Thoracic aorta (tissue), 2 donors: Measurements from ENCODE around the gene TBX4. TPM values are rescaled to one million over a fixed set of nuclear protein-coding genes. Genes with fewer than 3 reads are reported as not detected.

Experiments
- ATAC-seq: fragments of 150-250 bp; one replicate; pipeline ENCODE4 v1.8.0; 2017; ENCODE audit warnings: low read depth; ENCODE audit not compliant: insufficient number of reproducible peaks, low FRiP score
- DNase-seq: peaks from one replicate; pipeline ENCODE4 v3.0.0-alpha.2; 2020; ENCODE audit warnings: low spot score
- H3K27ac ChIP-seq, 2 donors: fragments of 200-600 bp; sonication (generic); 1 replicate in 1 of 2; 2 replicates in 1 of 2; pipeline ENCODE4 v1.5.1; 2016; ENCODE audit warnings: mild to moderate bottlenecking in 2 of 2, moderate library complexity in 2 of 2
- H3K27me3 ChIP-seq: fragments of 200-600 bp; sonication (generic); replicated peaks from 2 replicates; pipeline ENCODE4 v1.6.0; 2016; ENCODE audit warnings: mild to moderate bottlenecking; ENCODE audit not compliant: insufficient read depth
- H3K36me3 ChIP-seq: fragments of 200-600 bp; sonication (generic); one replicate; pipeline ENCODE4 v1.5.1; 2016
- H3K4me1 ChIP-seq, 2 donors: fragments of 200-600 bp; sonication (generic); 1 replicate in 1 of 2; 2 replicates in 1 of 2; pipeline versions ENCODE4 v1.5.1 to v1.6.0; 2016; ENCODE audit warnings: low read depth in 2 of 2, mild to moderate bottlenecking in 1 of 2; ENCODE audit not compliant: control insufficient read depth in 1 of 2
- H3K4me3 ChIP-seq: fragments of 200-600 bp; sonication (generic); 2 replicates; pipeline ENCODE4 v1.5.1; 2016; ENCODE audit warnings: mild to moderate bottlenecking
- H3K9me3 ChIP-seq: fragments of 200-600 bp; sonication (generic); 2 replicates; pipeline ENCODE4 v1.5.1; 2016
- CTCF ChIP-seq: fragments of 200-600 bp; sonication (generic); IDR thresholded peaks from one replicate; pipeline ENCODE4 v1.5.1; 2019; ENCODE audit warnings: antibody characterized with exemption
- total RNA-seq, 2 donors: library from RNA; depleted of rRNA; stranded (reverse); fragments of >200 nt; gene quantifications; one replicate each; pipeline versions ENCODE4 v1.1.0 to v1.2.3, GENCODE V29; 2016

TBX4 gene
- total RNA-seq, 2 donors from 2014 or later = not detected

DNA sequence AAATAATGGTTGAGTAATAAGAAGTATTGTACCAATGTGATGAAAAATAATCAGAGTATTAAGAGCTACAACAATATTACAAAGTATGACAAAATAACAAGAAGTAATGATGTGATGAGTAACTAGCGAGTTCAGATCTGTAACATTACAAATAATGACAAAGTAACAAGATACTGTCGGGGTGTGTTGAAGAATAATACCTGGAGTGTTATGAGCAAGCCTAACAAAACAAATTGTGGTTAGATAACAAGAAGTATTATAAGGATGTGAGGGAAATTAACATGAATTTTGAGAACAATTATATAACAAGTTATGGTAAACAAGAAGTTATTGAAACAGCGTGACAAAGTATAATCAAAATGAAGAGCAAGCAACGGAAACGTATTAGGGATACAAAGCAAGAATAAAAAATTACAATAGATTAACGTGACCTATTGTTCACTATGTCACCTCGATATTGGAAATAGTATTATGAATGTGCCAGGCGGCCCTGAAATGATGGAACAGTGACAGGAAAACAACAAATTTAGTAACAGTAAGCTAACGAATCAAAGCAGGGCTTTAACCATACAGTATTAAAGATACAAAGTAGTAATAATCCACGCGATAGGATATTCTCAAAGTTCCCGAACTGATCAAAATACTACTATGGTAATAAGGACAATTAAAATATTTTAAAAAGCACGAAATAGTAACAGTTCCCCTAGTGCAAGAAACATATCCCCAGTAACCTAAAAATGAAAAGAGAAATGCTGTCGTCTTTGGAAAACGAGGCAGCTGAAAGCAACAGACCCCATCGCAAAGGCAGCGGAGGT, 1.6 kb downstream of the TBX4 start:
- no peak for TF ChIP-seq CTCF
- Histone ChIP-seq H3K9me3 (no peaks in the 10 kb centered on the region), H3K4me3 (no peak overlapping the region), H3K36me3 (no peaks in the 10 kb centered on the region), H3K27ac (no peak overlapping the region), H3K27me3 (peaks cover 37% of the 10 kb centered on the region), H3K4me1 (peaks cover 13 to 31% of the 10 kb centered on the region in 2 donors)
- ATAC-seq (no peak), DNase-seq (no peak)

DNA sequence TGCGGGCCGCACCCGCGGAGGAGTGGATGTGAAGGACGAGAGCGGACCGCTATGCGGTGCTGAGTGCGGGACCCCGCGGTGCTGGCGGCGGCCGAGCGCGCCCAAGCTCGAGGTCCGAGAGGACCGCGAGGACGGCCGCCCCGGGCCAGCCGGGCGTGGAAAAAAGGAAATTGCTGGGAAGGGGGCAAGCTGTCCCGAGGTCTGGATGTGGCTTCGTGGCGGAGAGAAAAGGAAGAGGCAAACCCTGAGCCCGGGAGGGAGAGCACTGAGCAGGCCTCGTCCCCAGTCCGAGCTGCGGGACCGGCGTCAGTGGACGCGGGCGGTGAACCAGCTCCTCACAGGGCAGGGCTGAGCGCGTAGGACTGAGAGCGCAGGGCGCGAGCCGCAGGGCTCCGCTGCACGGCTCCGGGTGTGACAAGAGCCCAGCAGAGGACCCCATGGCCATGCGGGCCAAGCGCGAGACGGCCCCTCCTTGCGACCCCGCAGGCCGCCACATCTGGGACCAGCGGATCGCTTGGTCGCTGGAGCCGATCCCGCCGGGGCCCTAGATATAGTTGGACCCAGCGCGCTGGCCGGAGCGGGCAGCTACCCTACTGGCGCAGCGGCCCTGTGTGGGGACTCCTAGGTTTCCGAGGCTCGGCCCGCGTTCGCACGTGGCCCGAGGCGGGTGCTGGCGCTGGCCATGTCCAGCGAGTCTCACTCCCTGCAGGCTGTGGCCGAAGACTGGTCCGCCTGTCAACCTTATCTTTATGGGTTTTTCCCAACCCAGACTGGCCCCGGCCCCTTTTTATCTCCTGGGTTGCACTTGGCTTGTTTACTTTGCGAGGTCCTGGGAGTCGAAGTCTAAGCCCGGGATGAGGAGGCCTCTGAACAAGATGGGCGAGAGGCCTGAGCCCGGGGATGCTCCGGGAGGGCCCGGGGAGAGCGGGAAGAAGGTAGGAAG, 2.4 kb downstream of the TBX4 start:
- ATAC-seq = no peak
- no peak overlapping the region for H3K4me3 ChIP-seq
- DNase-seq = no peak

DNA sequence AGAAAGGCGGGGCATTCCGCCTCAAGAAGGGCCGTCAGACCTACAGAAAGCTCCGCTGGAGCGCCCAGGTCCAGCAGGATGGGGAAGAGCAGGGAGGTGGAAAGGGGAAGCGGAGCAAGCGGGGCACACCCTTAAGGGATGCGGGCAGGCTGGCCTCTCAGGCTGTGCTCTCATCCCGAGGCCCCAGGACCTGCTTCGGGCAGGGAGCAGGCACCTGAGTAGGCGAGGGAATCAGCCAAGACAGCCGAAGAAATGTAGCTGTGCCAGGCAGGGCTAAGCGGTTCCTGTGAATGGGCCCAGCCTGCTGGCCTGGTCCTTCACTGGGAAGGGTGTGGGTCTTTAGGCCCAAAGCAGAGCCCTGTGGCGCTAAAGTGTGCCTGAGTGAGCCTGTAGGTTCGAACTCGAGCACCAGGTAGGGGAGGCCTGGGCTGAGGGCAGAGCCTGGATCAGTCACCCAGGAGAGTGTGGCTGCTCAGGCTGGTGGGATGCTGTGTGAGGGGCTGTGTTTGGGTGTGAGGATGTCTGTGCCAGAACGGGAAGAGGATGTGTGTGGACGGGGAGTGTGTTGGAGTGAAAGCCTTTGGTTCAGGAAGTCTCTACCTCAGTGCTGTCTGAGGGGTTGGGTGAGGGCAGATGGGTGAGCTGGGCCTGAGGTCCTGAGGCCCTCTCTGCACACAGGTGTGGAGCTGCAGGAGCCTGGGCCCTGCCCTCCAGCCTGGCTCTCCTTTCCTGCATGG, 3.3 kb downstream of the TBX4 start:
- TF ChIP-seq CTCF = no peak
- ATAC-seq (no peak), DNase-seq (no peak)
- Histone ChIP-seq H3K27ac (no peak overlapping the region), H3K36me3 (no peaks in the 10 kb centered on the region), H3K27me3 (peaks cover 45% of the 10 kb centered on the region), H3K4me3 (no peak overlapping the region), H3K4me1 (peaks cover 13 to 31% of the 10 kb centered on the region in 2 donors), H3K9me3 (no peaks in the 10 kb centered on the region)

More for the DNA sequence above, 2.4 kb downstream of the TBX4 start:
- no peaks in the 10 kb centered on the region for H3K9me3 ChIP-seq
- peaks cover 13 to 31% of the 10 kb centered on the region in 2 donors for H3K4me1 ChIP-seq
- peaks cover 45% of the 10 kb centered on the region for H3K27me3 ChIP-seq
- H3K36me3 ChIP-seq = no peaks in the 10 kb centered on the region
- H3K27ac ChIP-seq = no peak overlapping the region
- TF ChIP-seq CTCF = no peak

DNA sequence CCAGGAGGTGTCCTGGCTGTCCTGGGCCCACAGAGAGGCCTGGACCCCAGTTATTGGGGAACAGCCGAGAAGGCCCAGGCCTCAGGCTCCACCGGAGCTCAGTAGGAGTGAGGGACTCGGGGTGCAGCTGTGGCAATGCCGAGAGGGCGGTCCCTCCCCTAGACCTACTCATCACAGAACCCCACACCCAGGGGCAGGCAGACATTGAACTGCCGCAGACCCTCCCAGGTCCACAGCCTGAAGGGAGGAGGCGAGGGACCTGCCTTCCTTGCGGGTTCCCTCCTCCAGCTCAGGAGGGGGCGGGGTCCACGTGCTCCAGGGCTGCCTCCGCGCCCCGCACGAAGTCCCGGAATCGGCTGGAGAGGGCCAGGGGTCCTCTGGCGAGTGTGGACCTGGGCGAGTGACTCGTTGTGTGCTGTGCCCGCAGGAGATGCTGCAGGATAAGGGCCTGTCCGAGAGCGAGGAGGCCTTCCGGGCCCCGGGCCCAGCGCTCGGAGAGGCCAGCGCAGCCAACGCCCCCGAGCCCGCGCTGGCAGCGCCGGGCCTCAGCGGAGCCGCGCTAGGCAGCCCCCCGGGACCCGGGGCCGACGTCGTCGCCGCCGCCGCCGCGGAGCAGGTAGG, 3.9 kb downstream of the TBX4 start:
- H3K27me3 ChIP-seq = peaks cover 45% of the 10 kb centered on the region
- H3K9me3 ChIP-seq = no peaks in the 10 kb centered on the region
- no peaks in the 10 kb centered on the region for H3K36me3 ChIP-seq
- ATAC-seq (no peak), DNase-seq (no peak)
- H3K4me1 ChIP-seq = peaks cover 13 to 30% of the 10 kb centered on the region in 2 donors
- no peak overlapping the region for H3K4me3 ChIP-seq
- no peak for TF ChIP-seq CTCF
- H3K27ac ChIP-seq = no peak overlapping the region
